H1 (cell line): ENCODE data around the gene DNASE2B.

ENCODE experiments used
- ATF2 ChIP-seq: IDR thresholded peaks from 2 replicates; pipeline ENCODE4 v1.6.1; 2012; ENCODE audit warnings: low read length, inconsistent platforms
- CTCF ChIP-seq, 3 experiments: IDR thresholded peaks; 1 replicate in 2 of 3; 2 replicates in 1 of 3; pipeline versions ENCODE4 v1.5.1 to v1.6.1; 2011; ENCODE audit warnings: low read length in 3 of 3, mild to moderate bottlenecking in 3 of 3, inconsistent platforms in 2 of 3, low read depth in 1 of 3, moderate library complexity in 1 of 3; ENCODE audit not compliant: insufficient read depth in 1 of 3; ENCODE audit errors: control extremely low read depth in 1 of 3
- POLR2A ChIP-seq, 2 experiments: IDR thresholded peaks; 1 replicate in 1 of 2; 2 replicates in 1 of 2; pipeline ENCODE4 v1.6.1; 2011; ENCODE audit warnings: low read depth in 2 of 2, low read length in 2 of 2, mild to moderate bottlenecking in 2 of 2; ENCODE audit errors: control extremely low read depth in 1 of 2
- RAD21 ChIP-seq, 2 experiments: IDR thresholded peaks in 1 of 2; conservative IDR thresholded peaks in 1 of 2; 2 replicates each; pipeline ENCODE4 v1.6.1; 2011; ENCODE audit warnings: low read depth in 2 of 2, low read length in 2 of 2, improper control_type of control experiment in 1 of 2, inconsistent platforms in 1 of 2, mild to moderate bottlenecking in 1 of 2, moderate library complexity in 1 of 2

DNA sequence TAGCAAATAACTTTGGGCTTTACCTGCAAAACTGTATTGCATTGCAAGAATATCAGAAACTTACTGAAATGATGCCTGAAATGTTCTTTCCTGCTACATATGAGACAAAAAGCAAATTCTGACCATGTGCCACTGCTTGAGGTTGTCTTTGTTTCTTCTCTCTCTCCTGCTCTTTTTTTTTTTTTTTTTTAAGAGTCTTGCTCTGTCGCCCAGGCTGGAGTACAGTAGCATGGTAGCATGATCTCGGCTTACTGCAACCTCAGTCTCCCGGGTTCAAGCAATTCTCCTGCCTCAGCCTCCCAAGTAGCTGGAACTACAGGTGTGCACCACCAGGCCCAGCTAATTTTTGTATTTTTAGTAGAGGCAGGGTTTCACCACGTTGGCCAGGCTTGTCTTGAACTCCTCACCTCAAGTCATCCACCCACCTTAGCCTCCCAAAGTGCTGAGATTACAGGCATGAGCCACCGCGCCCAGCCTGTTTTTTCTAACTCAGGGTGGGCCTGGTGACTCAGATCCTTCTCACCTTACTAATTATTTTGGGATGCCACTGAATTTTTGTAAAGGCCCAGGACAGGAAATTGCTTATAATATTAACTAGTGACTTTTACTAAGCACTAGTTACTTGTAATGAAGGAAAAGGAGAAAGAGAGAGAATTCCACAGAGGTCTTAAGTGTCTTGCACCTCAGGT, 35.9 kb downstream of the DNASE2B start:
- TF ChIP-seq CTCF (IDR thresholded peaks at IDR 0.05; ENCODE audit: control extremely low read depth in 1 of 3, insufficient read depth in 1 of 3, low read depth in 1 of 3, low read length in 3 of 3): no peak
- TF ChIP-seq ATF2: no peak
- no peak for TF ChIP-seq RAD21 (IDR thresholded peaks at IDR 0.05 in 1 of 2, conservative IDR thresholded peaks at IDR 0.05 in 1 of 2; ENCODE audit: low read depth in 2 of 2, low read length in 2 of 2)
- TF ChIP-seq POLR2A (IDR thresholded peaks at IDR 0.05; ENCODE audit: control extremely low read depth in 1 of 2, low read depth in 2 of 2, low read length in 2 of 2): no peak
